H9 (cell line): ENCODE results near the gene FYCO1. TPM values are rescaled to one million over a fixed set of nuclear protein-coding genes. Genes with fewer than 3 reads are reported as not detected.

ENCODE experiments used
- DNase-seq: peaks from one replicate; pipeline ENCODE4 v3.0.0-alpha.2; 2017
- H2AFZ ChIP-seq: one replicate; pipeline ENCODE4 v1.6.1; 2013; ENCODE audit warnings: mild to moderate bottlenecking, low read length, control low read depth, moderate library complexity
- H2AK5ac ChIP-seq: 2 replicates; pipeline ENCODE4 v1.6.1; 2013; ENCODE audit warnings: low read length, control low read depth, mixed read lengths; ENCODE audit not compliant: insufficient read length
- H2BK120ac ChIP-seq: one replicate; pipeline ENCODE4 v1.6.1; 2013; ENCODE audit warnings: low read depth, mild to moderate bottlenecking, low read length, control low read depth, inconsistent platforms; ENCODE audit not compliant: poor library complexity, severe bottlenecking
- H2BK12ac ChIP-seq: 2 replicates; pipeline ENCODE4 v1.6.1; 2013; ENCODE audit warnings: low read length, control low read depth, mixed read lengths, low read depth; ENCODE audit not compliant: insufficient read length
- H2BK15ac ChIP-seq: 2 replicates; pipeline ENCODE4 v1.6.1; 2013; ENCODE audit warnings: low read depth, low read length, control low read depth
- H2BK20ac ChIP-seq: one replicate; pipeline ENCODE4 v1.6.1; 2013; ENCODE audit warnings: low read depth, mild to moderate bottlenecking, low read length, control low read depth, inconsistent platforms; ENCODE audit not compliant: poor library complexity, severe bottlenecking
- H2BK5ac ChIP-seq: 2 replicates; pipeline ENCODE4 v1.6.1; 2013; ENCODE audit warnings: low read length, control low read depth, mixed read lengths; ENCODE audit not compliant: insufficient read length
- H3K14ac ChIP-seq: 2 replicates; pipeline ENCODE4 v1.6.1; 2013; ENCODE audit warnings: low read length, control low read depth; ENCODE audit not compliant: insufficient read depth
- H3K18ac ChIP-seq: 2 replicates; pipeline ENCODE4 v1.6.1; 2013; ENCODE audit warnings: low read depth, mild to moderate bottlenecking, mixed read lengths, low read length, control low read depth; ENCODE audit not compliant: insufficient read length
- H3K23ac ChIP-seq: 2 replicates; pipeline ENCODE4 v1.6.1; 2013; ENCODE audit warnings: low read length, control low read depth, mixed read lengths, low read depth; ENCODE audit not compliant: insufficient read length
- H3K23me2 ChIP-seq: 2 replicates; pipeline ENCODE4 v1.6.1; 2013; ENCODE audit warnings: low read depth, mild to moderate bottlenecking, mixed read lengths, low read length, control low read depth; ENCODE audit not compliant: insufficient read length, poor library complexity, severe bottlenecking
- H3K27ac ChIP-seq: 2 replicates; pipeline ENCODE4 v1.5.1; 2013; ENCODE audit warnings: low read length, control low read depth, mixed read lengths, low read depth; ENCODE audit not compliant: insufficient read length
- H3K27me3 ChIP-seq: 2 replicates; pipeline ENCODE4 v1.6.1; 2013; ENCODE audit warnings: low read length, control low read depth, inconsistent platforms; ENCODE audit not compliant: insufficient read depth
- H3K4ac ChIP-seq: 2 replicates; pipeline ENCODE4 v1.6.1; 2013; ENCODE audit warnings: low read depth, mild to moderate bottlenecking, control low read depth, inconsistent platforms, low read length, moderate library complexity
- H3K4me1 ChIP-seq: 2 replicates; pipeline ENCODE4 v1.6.1; 2013; ENCODE audit warnings: low read length, control low read depth, inconsistent platforms; ENCODE audit not compliant: insufficient read depth
- H3K4me2 ChIP-seq: 2 replicates; pipeline ENCODE4 v1.6.1; 2013; ENCODE audit warnings: low read length, control low read depth, mixed read lengths; ENCODE audit not compliant: insufficient read length, insufficient read depth
- H3K56ac ChIP-seq: 2 replicates; pipeline ENCODE4 v1.6.1; 2013; ENCODE audit warnings: low read depth, mild to moderate bottlenecking, mixed read lengths, low read length, control low read depth; ENCODE audit not compliant: insufficient read length
- H3K79me1 ChIP-seq: 2 replicates; pipeline ENCODE4 v1.6.1; 2013; ENCODE audit warnings: low read depth, mild to moderate bottlenecking, moderate library complexity, low read length, control low read depth, inconsistent platforms; ENCODE audit not compliant: insufficient read depth, poor library complexity, severe bottlenecking
- H3K79me2 ChIP-seq: 2 replicates; pipeline ENCODE4 v1.6.1; 2013; ENCODE audit warnings: low read length, control low read depth, inconsistent platforms; ENCODE audit not compliant: insufficient read depth
- H3K9ac ChIP-seq: 2 replicates; pipeline ENCODE4 v1.6.1; 2013; ENCODE audit warnings: low read length, control low read depth, mixed read lengths; ENCODE audit not compliant: insufficient read length; ENCODE audit errors: extremely low read depth
- H3K9me3 ChIP-seq: one replicate; pipeline ENCODE4 v1.6.1; 2013; ENCODE audit warnings: low read depth, low read length, inconsistent platforms; ENCODE audit not compliant: control insufficient read depth
- H3T11ph ChIP-seq: one replicate; pipeline ENCODE4 v1.6.1; 2013; ENCODE audit warnings: mild to moderate bottlenecking, low read length, control low read depth, inconsistent platforms
- H4K20me1 ChIP-seq: one replicate; pipeline ENCODE4 v1.6.1; 2013; ENCODE audit not compliant: control insufficient read depth, insufficient read length, insufficient read depth
- H4K5ac ChIP-seq: 2 replicates; pipeline ENCODE4 v1.6.1; 2013; ENCODE audit warnings: low read depth, mild to moderate bottlenecking, mixed read lengths, low read length, control low read depth; ENCODE audit not compliant: insufficient read length
- H4K8ac ChIP-seq: replicated peaks from 2 replicates; pipeline ENCODE4 v1.6.1; 2013; ENCODE audit warnings: low read length, control low read depth, mixed read lengths, low read depth; ENCODE audit not compliant: insufficient read length
- H4K91ac ChIP-seq: 2 replicates; pipeline ENCODE4 v1.6.1; 2013; ENCODE audit warnings: low read depth, mild to moderate bottlenecking, moderate library complexity, mixed read lengths, low read length, control low read depth; ENCODE audit not compliant: insufficient read length
- H3K27ac Mint-ChIP-seq, 3 experiments: 2 replicates in 2 of 3; 3 replicates in 1 of 3; pipeline ENCODE4 v1.8.0; 2020 to 2021; ENCODE audit warnings: mixed read lengths in 3 of 3, mild to moderate bottlenecking in 1 of 3, moderate library complexity in 1 of 3
- H3K27me3 Mint-ChIP-seq: 2 replicates; pipeline ENCODE4 v1.8.0; 2021; ENCODE audit warnings: low read depth, mild to moderate bottlenecking, moderate library complexity, mixed read lengths
- H3K36me3 Mint-ChIP-seq, 3 experiments: 2 replicates in 2 of 3; 3 replicates in 1 of 3; pipeline ENCODE4 v1.8.0; 2020 to 2021; ENCODE audit warnings: low read depth in 3 of 3, mixed read lengths in 3 of 3; ENCODE audit not compliant: insufficient read depth in 1 of 3
- H3K4me1 Mint-ChIP-seq, 2 experiments: 2 replicates each; pipeline ENCODE4 v1.8.0; 2020; ENCODE audit warnings: mixed read lengths in 2 of 2
- H3K4me3 Mint-ChIP-seq, 2 experiments: 2 replicates in 1 of 2; 3 replicates in 1 of 2; pipeline ENCODE4 v1.8.0; 2020 to 2021; ENCODE audit warnings: mild to moderate bottlenecking in 2 of 2, mixed read lengths in 2 of 2, moderate library complexity in 1 of 2
- H3K9me3 Mint-ChIP-seq, 2 experiments: 2 replicates in 1 of 2; 3 replicates in 1 of 2; pipeline ENCODE4 v1.8.0; 2020; ENCODE audit warnings: mild to moderate bottlenecking in 2 of 2, mixed read lengths in 2 of 2, moderate library complexity in 1 of 2
- CTCF ChIP-seq: fragments of 200-600 bp; sonication (generic); conservative IDR thresholded peaks from 3 replicates; pipeline ENCODE4 v1.8.0; 2021; ENCODE audit warnings: antibody characterized with exemption, mild to moderate bottlenecking
- WGBS: extraction: QIAGEN DNeasy Blood & Tissue Kit; methylation state at CpG from one replicate; pipeline ENCODE4 v1.1.7; 2013; ENCODE audit warnings: missing lambda C conversion rate, low lambda C conversion rate, mixed read lengths; ENCODE audit not compliant: insufficient read length; ENCODE audit errors: extremely low coverage; 5-methylcytosine and 5-hydroxymethylcytosine counted together
- total RNA-seq: library from RNA; stranded (reverse); gene quantifications from 2 replicates; pipeline ENCODE4 v1.2.1, GENCODE V29; 2021

The FYCO1 gene
- total RNA-seq, 1 experiment from 2014 or later = 10.4 TPM

GRCh38 chr3:45959201-45959600 is 36.4 kb downstream of the FYCO1 start:
- Histone ChIP-seq H2BK5ac (no peak overlapping the region), H3K4me2 (no peak overlapping the region), H3K79me2 (no peaks in the 10 kb centered on the region), H3K23ac (no peak overlapping the region), H3K79me1 (no peaks in the 10 kb centered on the region), H3K56ac (no peak overlapping the region), H2BK20ac (no peak overlapping the region), H4K20me1 (no peaks in the 10 kb centered on the region), H2AK5ac (no peak overlapping the region), H3K18ac (no peak overlapping the region), H2BK12ac (no peak overlapping the region), H3K9ac (no peak overlapping the region), H3T11ph (no peak overlapping the region), H3K27ac (no peak overlapping the region), H3K4me1 (no peaks in the 10 kb centered on the region), H2BK15ac (no peak overlapping the region), H3K27me3 (no peaks in the 10 kb centered on the region), H2AFZ (no peak overlapping the region), H3K9me3 (no peaks in the 10 kb centered on the region), H3K4ac (no peak overlapping the region), H3K23me2 (no peaks in the 10 kb centered on the region), H4K8ac (no peak overlapping the region), H4K91ac (no peak overlapping the region), H2BK120ac (no peak overlapping the region), H3K14ac (no peak overlapping the region), H4K5ac (no peak overlapping the region)
- Mint-ChIP-seq H3K36me3 (peaks cover 32 to 92% (median 86%) of the 10 kb centered on the region in 3 experiments; a peak in 6 of 7 replicates), H3K27ac (no peak overlapping the region), H3K27me3 (no peaks in the 10 kb centered on the region), H3K4me3 (no peak overlapping the region; a peak in 1 of 5 replicates), H3K4me1 (no peaks in the 10 kb centered on the region), H3K9me3 (no peaks in the 10 kb centered on the region)
- TF ChIP-seq CTCF = no peak
- DNase-seq = no peak
- no CpG with 5 or more reads among the region's 7 CpGs for WGBS
